ENCODE data around the gene RFX1.
"Not testable (repeated sequence)": the region's sequence is repeated elsewhere in the genome, so short reads cannot be mapped to it uniquely, and the experiment has no call there.

Gene RFX1

GRCh38 chr19:13937479-13938300 lies 68.4 kb downstream of the RFX1 start:
- DNase-seq (ENCODE audit: low spot score): peak; percentile 30
- FAIRE-seq: peak; percentile 85

GRCh38 chr19:13935765-13936510 lies 70.2 kb downstream of the RFX1 start:
- no peak for FAIRE-seq
- peak; percentile 45 for DNase-seq (ENCODE audit: low spot score)

GRCh38 chr19:13934785-13935109 lies 71.4 kb downstream of the RFX1 start:
- no peak for DNase-seq (ENCODE audit: low spot score)
- FAIRE-seq: no peak

GRCh38 chr19:13932911-13933393 lies 73.2 kb downstream of the RFX1 start:
- DNase-seq (ENCODE audit: low spot score) (no peak), FAIRE-seq (no peak)

GRCh38 chr19:13932149-13932637 lies 73.9 kb downstream of the RFX1 start:
- FAIRE-seq (no peak), DNase-seq (ENCODE audit: low spot score) (no peak)

GRCh38 chr19:13931391-13932148 lies 74.5 kb downstream of the RFX1 start:
- DNase-seq (ENCODE audit: low spot score) (no peak), FAIRE-seq (no peak)

- no peak for FAIRE-seq
- no peak for DNase-seq (ENCODE audit: low spot score)
Observed at GRCh38 chr19:13930402-13930801, 75.7 kb downstream of the RFX1 start.

- DNase-seq (ENCODE audit: low spot score): no peak
- FAIRE-seq: no peak
Observed at GRCh38 chr19:13929956-13930355, 76.2 kb downstream of the RFX1 start.

GRCh38 chr19:13929340-13929739 lies 76.8 kb downstream of the RFX1 start:
- FAIRE-seq: no peak
- DNase-seq (ENCODE audit: low spot score): no peak

- no peak for DNase-seq (ENCODE audit: low spot score)
- FAIRE-seq: no peak
Observed at GRCh38 chr19:13926715-13927114, 79.4 kb downstream of the RFX1 start.

GRCh38 chr19:13926010-13926409 lies 80.1 kb downstream of the RFX1 start:
- DNase-seq (ENCODE audit: low spot score) (no peak), FAIRE-seq (no peak)

- no peak for FAIRE-seq
- no peak for DNase-seq (ENCODE audit: low spot score)
Observed at GRCh38 chr19:13923194-13923987, 82.7 kb downstream of the RFX1 start.

GRCh38 chr19:13922118-13922517 lies 84.0 kb downstream of the RFX1 start:
- not testable (repeated sequence) for DNase-seq (ENCODE audit: low spot score)

GRCh38 chr19:13920940-13921747 lies 85.0 kb downstream of the RFX1 start:
- peak; percentile 22 for DNase-seq (ENCODE audit: low spot score)
- no peak for FAIRE-seq

More at GRCh38 chr19:13922118-13922517, 84.0 kb downstream of the RFX1 start:
- not testable (repeated sequence) for FAIRE-seq

- no peak for DNase-seq (ENCODE audit: low spot score)
- no peak for FAIRE-seq
Observed at GRCh38 chr19:13920524-13920923, 85.6 kb downstream of the RFX1 start.

GRCh38 chr19:13918726-13919411 lies 87.3 kb downstream of the RFX1 start:
- FAIRE-seq (no peak), DNase-seq (ENCODE audit: low spot score) (no peak)

GRCh38 chr19:13917888-13918406 lies 88.2 kb downstream of the RFX1 start:
- FAIRE-seq (no peak), DNase-seq (ENCODE audit: low spot score) (no peak)

GRCh38 chr19:13914777-13915176 lies 91.3 kb downstream of the RFX1 start:
- no peak for DNase-seq (ENCODE audit: low spot score)
- FAIRE-seq: no peak

- FAIRE-seq (no peak), DNase-seq (ENCODE audit: low spot score) (no peak)
Observed at GRCh38 chr19:13913352-13913751, 92.8 kb downstream of the RFX1 start.

Data from urothelium cell line (cell line).